ENCODE measurements around the gene SYNCRIP. TPM values are rescaled to one million over a fixed set of nuclear protein-coding genes. Genes with fewer than 3 reads are reported as not detected.

Gene SYNCRIP
- total RNA-seq, 1 experiment from 2014 or later = 221 TPM

GRCh38 chr6:85650606-85651005 lies 7.9 kb upstream of the SYNCRIP start:
- Histone ChIP-seq H3K36me3 (ENCODE audit: insufficient read depth, low read length, poor library complexity, severe bottlenecking) (no peaks in the 10 kb centered on the region), H3K27ac (ENCODE audit: low read depth, low read length, poor library complexity, severe bottlenecking) (no peak overlapping the region), H3K4me3 (ENCODE audit: low read depth, low read length, poor library complexity, severe bottlenecking) (no peak overlapping the region), H3K9me3 (ENCODE audit: low read depth, low read length, poor library complexity, severe bottlenecking) (no peaks in the 10 kb centered on the region), H3K4me1 (ENCODE audit: insufficient read depth, low read length, poor library complexity, severe bottlenecking) (no peaks in the 10 kb centered on the region), H3K27me3 (replicated peaks; ENCODE audit: insufficient read depth, low read depth, low read length, poor library complexity) (no peaks in the 10 kb centered on the region)
- no TSS peak for BruUV-seq (replicated peaks)
- intact Hi-C loops (cut with micrococcal nuclease; ENCODE audit: unreplicated experiment) = no loop called here
- ChIA-PET CTCF (no interaction called here), POLR2A (ENCODE audit: low non-redundant PET) (no interaction called here)
- DNase-seq (ENCODE audit: low spot score) = no peak
- TF ChIP-seq CTCF (conservative IDR thresholded peaks at IDR 0.05; ENCODE audit: low read depth, low read length) (no peak), EZH2 (IDR thresholded peaks at IDR 0.05; ENCODE audit: borderline replicate concordance, low read depth, low read length, poor library complexity, severe bottlenecking) (no peak)

- intact Hi-C loops (cut with micrococcal nuclease; ENCODE audit: unreplicated experiment) = no loop called here
- Histone ChIP-seq H3K4me1 (ENCODE audit: insufficient read depth, low read length, poor library complexity, severe bottlenecking) (peaks cover 23% of the 10 kb centered on the region), H3K4me3 (ENCODE audit: low read depth, low read length, poor library complexity, severe bottlenecking) (peak overlapping the region; percentile 98), H3K36me3 (ENCODE audit: insufficient read depth, low read length, poor library complexity, severe bottlenecking) (peaks cover 17% of the 10 kb centered on the region), H3K9me3 (ENCODE audit: low read depth, low read length, poor library complexity, severe bottlenecking) (no peaks in the 10 kb centered on the region), H3K27ac (ENCODE audit: low read depth, low read length, poor library complexity, severe bottlenecking) (peak overlapping the region; percentile 100), H3K27me3 (replicated peaks; ENCODE audit: insufficient read depth, low read depth, low read length, poor library complexity) (no peaks in the 10 kb centered on the region)
- ChIA-PET CTCF (no interaction called here), POLR2A (ENCODE audit: low non-redundant PET) (interaction anchor here (0.6 to 3.0 kb wide), 3 partner anchors 34 to 1124 kb away, joined by 7 to 37 read pairs (median 8); no protein-coding TSS in a partner anchor)
- no peak for TF ChIP-seq EZH2 (IDR thresholded peaks at IDR 0.05; ENCODE audit: borderline replicate concordance, low read depth, low read length, poor library complexity, severe bottlenecking)
- TF ChIP-seq CTCF (conservative IDR thresholded peaks at IDR 0.05; ENCODE audit: low read depth, low read length) = no peak
- BruUV-seq (replicated peaks) = TSS peak; percentile 89
- no peak for DNase-seq (ENCODE audit: low spot score)
Observed at GRCh38 chr6:85644279-85644762, 1.6 kb upstream of the SYNCRIP start.

GRCh38 chr6:85643537-85644278 lies 1.0 kb upstream of the SYNCRIP start:
- no peak for TF ChIP-seq CTCF (conservative IDR thresholded peaks at IDR 0.05; ENCODE audit: low read depth, low read length)
- TF ChIP-seq EZH2 (IDR thresholded peaks at IDR 0.05; ENCODE audit: borderline replicate concordance, low read depth, low read length, poor library complexity, severe bottlenecking) = no peak
- intact Hi-C loops (cut with micrococcal nuclease; ENCODE audit: unreplicated experiment) = loop anchor here (1.0 kb wide), 1 partner anchor 35 kb away; no protein-coding TSS in a partner anchor
- BruUV-seq (replicated peaks) = no TSS peak

More at GRCh38 chr6:85643537-85644278, 1.0 kb upstream of the SYNCRIP start:
- Histone ChIP-seq H3K27ac (ENCODE audit: low read depth, low read length, poor library complexity, severe bottlenecking) (peak overlapping the region; percentile 100), H3K4me1 (ENCODE audit: insufficient read depth, low read length, poor library complexity, severe bottlenecking) (peaks cover 29% of the 10 kb centered on the region), H3K36me3 (ENCODE audit: insufficient read depth, low read length, poor library complexity, severe bottlenecking) (peaks cover 24% of the 10 kb centered on the region), H3K4me3 (ENCODE audit: low read depth, low read length, poor library complexity, severe bottlenecking) (peak overlapping the region; percentile 98), H3K9me3 (ENCODE audit: low read depth, low read length, poor library complexity, severe bottlenecking) (no peaks in the 10 kb centered on the region), H3K27me3 (replicated peaks; ENCODE audit: insufficient read depth, low read depth, low read length, poor library complexity) (no peaks in the 10 kb centered on the region)
- ChIA-PET POLR2A (ENCODE audit: low non-redundant PET) (interaction anchor here (0.6 to 3.0 kb wide), 6 partner anchors 22 to 1124 kb away, joined by 3 to 37 read pairs (median 8); no protein-coding TSS in a partner anchor), CTCF (no interaction called here)
- DNase-seq (ENCODE audit: low spot score) = peak; percentile 95
